Activated CD4-positive, CD25-positive, alpha-beta regulatory T cell treated with anti-CD3 and anti-CD28 coated beads, Interleukin-2, amount 50 U/mL, for 72 hours (primary cell): ENCODE data around the gene KCNQ1.

Experiments
- DNase-seq: peaks from one replicate; pipeline ENCODE4 v3.0.0; 2021

KCNQ1 gene

DNA sequence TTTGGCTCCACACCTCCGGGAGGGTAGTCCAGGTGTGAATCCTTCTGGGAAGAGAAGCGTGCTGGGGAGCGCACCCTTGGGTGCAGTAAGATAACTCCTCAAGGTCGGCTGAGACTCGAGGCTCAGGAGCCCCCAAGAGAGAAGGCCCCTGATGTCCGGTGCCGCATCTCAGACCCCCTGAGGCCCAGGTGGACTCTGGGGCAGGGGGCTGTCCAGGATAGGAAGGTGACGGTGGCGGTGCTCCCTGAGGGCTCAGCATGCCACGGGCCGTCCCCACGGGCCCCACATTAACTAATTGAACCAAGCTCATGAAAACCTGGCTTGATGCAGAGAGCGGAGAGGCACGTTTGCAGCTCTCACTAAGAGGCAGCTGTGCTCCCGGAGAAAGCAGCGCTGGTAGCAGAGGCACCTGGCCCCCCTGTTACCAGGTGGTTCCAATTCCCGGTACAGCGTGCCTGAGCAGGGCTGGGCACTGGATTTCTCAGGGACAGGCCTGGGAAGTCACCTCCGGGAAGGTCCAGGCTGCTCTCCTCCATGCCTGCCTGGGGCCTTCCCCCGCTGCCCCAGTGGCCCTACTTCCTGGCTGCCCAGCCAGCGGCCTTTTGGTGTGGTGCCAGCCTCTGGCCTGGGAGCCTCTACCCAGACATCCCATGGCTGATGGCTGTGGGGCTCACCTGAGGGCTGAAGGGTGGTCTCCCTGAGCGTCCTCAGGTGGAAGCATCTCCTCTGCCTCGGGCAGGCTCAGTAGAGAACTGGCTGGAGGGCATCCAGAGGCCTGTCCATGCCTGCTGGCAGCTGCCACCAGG is 1.1 kb downstream of the KCNQ1 start:
- DNase-seq: no peak

DNA sequence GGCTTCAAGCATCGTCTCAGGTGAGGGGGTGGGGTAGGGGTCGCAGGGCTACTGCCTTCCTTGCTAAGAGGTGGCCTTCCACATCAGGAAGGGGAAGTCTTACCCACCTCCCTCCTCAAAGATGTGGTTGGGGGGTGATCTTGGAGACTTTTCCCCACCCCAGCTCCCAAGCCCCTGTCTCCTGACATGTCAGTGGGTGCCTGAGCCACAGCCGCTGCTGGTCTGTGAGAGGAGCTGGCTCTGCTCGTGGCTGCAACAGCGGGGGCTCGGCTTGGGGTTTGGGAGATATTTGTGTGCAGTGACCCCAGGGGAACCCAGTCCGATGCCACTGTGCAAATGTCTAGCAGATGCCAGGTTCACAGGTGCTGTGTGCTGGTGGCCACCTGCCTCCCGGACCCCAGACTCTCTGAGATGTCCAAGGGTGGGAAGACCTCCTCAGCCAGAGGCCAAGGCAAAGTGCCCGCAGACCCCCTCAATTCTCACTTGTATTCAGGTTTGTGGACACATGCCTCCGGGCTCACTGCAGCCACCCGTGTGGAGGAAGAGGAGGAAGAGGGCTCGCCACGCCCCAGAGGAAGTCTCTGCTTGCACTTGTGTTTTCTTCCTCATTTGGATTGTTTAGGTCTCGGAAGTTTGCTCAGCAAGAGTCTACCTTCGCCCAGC is 1.9 kb downstream of the KCNQ1 start:
- DNase-seq: no peak

DNA sequence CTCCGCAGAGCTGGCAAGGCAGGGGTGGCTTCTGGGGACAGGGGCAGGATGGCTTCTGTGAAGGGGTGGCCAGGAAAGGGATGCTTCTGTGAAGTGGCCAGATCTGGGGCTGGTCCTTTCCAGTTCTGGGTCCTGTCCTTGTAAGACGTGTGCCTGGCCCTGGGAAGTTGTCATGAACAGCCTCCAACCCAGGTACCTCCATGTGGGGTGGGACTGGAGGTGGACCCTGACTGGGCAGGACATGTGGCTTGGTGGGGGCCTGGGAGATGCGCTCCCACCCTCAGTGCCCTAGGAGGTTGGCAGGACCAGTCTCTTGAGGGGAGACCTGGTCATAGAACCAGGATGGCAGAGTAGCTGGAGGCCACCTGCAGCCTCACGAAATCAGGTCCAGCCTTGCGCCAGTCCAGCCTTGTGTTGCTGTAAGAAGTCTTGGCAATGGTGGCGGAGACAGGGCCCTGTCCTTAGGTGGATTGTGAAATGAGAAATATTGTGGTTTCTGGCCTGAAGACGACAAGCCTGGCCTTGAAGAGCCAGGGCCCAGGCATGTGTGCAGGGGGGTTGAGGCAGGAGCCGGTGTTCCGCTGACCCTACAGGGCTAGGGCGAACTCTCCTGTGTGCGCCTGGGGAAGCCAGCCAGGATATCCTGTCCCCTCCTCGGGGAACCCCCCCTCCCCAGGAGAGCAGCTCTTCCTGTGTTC is 2.6 kb downstream of the KCNQ1 start:
- no peak for DNase-seq

DNA sequence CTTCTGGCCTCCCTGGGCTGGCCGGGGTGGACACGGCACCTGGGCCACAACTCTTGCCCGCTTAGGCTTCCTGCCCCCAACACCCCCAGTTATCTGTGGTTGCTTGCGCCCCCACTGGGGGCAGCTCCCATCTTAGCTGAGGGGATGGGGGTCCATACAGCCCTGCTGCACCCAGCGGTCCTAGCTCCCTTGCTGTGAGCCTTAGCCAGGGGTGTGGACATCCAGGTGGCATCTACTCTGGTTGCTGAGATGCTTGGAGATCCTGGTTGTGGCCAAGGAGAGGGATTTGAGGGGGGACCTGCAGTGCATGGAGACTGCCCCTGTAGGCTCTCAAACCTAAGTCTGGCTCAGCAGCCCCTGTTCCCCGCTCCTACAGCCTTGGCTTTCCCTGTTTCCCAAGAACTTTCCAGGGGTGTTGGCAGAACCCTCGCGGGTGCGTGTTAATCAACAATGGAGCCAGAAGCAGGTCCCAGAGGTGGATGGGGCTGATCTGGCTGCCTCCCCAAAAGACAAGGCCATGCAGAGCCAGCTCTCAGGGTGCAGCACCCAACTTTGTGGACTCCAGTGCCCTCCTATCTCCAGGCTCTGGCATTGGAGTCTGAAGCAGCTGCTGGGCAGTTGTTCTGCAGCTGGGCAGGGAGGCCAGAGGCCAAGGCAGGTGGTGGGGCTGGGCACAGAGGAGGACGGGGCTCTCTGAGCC is 3.3 kb downstream of the KCNQ1 start:
- DNase-seq: no peak

DNA sequence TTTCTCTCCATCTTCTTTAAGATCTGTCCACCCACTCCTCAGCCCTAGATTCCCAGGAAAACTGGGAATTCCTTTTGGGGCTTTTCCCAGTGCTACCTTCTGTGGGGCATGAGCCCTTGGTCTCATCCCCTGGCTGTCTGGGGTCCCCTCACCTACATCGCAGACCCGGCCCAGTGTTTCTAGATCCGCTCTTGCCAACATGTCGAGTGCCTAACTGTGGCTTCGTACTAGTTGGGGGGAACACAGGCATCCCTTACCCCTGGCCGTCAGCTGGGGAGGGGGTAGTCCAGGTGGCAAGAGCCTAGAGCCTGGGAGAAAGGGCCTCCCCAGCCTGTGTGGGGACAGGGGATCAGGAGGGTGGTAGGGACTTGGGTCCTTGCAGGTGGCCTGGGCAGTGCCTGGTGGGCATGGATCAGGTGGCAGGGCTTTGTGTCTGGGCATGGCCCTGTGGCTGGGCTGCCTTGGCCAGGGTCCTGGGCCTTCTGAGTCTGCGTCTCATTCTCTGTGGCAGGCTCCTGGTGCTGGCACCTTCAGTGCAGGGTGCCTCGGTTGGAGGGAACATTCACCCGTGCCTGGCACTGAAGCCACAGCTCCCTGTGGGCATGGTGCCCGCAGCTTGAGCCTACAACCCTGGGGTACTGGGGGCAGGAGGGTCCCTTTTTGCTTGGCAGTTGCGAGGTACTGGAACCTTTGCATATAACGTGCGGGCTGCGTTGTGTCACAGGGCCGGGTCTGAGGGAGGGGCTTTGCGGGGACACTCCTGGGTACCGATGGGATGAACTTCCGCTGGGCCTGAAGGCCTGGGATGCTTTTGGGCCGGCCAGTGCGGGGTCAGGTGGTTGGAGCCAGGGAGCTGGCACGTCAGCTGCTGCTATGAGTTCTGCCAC is 4.1 kb downstream of the KCNQ1 start:
- DNase-seq: no peak

DNA sequence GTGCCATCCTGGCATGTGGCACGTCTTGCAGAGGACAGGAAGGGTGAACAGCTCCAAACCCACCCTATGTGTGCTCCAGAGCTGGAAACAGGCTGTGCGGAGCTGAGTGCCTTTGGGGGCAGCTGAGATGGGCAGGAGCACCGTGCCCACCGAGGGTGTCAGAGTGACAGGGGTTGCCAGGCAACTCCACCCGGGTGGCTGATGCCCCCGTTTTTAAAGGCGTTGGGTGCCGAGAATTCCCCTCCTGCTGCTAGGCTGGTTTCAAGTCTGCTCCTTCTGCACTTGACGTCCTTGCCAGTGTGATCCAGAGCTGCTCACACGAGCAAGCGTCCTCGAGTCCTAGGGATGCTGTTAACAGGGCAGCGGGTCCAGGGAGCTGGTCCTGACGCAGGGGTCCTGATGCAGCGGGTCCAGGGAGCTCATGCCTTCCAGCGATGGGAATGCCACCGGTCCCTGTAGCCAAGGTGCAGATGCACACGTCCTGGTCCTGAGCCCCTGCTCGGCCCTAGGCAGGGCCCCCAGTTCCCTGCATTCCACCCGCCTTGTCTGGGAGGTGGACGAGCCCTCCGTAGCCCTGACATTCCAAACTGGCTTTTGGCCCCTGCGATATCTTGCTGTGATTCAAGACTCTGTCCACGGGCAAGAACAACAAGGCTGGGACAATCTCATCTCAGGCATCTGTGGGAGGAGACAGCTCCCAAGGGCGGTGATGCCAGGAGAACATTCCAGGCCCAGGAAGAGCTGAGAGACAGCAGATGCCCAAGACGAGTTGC is 4.9 kb downstream of the KCNQ1 start:
- no peak for DNase-seq

DNA sequence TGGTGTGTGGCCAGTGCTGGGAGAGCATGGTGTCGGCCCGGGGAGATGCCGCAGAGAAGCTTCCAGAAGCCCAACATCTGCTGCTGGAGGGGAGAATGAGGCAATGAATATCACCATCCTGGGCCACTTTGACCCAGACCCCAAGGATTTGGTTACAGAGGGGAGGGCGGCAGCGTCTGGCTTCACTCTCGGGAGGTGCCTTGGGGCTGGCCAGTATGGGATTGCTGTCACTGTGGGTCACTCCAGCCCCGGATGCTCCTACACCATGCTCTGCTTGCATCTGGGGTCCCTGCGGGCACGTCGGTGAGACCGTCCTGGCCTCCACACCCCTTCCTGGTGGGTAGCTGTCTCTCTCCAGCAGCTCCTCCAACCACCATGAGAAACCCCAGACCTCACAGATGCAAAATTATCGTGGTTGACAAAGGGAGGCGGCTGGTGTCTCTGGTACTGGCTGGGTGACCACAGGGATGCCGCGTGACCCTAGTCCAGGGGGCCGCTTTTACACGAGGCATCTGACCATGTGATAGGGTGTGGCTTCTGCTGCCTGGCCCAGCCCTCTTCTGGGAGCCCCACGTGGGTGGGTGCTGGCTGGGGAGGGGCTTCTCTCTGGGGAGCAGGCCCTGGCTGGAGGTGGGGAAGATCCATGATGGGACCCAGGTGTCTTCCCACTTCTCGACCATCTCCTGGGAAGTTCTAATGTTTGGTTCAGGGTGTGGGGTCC is 5.7 kb downstream of the KCNQ1 start:
- DNase-seq: no peak

DNA sequence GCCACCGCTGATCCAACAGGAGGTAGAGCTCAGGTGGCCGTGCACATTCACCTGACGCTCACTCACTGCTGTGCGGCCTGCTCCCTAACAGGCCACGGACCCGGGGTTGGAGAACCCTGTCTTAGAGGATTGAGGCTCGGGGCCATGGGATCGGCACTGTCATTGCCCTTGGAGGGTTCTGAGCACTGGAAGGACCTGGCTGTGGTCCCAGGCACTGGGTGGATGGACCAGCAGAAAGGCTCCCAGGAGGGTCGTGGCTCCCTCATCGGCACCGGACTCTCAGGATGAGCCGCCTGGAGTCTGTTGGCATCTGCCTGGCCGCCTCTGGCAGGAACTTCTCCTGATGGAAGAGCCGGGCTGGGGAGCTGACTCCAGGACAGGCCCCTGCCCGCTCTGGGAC is 6.5 kb downstream of the KCNQ1 start:
- DNase-seq: no peak

DNA sequence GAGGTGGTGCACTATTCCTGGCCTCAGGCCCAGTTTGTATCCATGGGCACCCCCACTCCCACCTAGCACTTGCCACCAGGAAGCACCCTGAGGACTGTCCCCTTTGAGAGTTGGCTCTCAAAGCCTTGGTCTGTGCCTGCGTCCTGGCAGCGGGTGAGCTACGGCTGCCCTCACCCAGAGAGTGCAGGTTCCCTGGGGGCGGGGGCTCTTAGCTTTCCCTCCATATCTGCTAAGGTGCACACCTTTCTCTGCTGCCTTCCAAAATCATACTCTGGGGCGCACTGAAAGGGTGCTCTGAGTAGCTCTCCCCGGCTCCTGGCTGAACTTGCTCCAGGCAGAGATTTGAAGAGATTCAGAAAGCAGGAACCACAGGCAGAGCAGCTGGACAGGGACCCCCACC is 7.1 kb downstream of the KCNQ1 start:
- DNase-seq: no peak

DNA sequence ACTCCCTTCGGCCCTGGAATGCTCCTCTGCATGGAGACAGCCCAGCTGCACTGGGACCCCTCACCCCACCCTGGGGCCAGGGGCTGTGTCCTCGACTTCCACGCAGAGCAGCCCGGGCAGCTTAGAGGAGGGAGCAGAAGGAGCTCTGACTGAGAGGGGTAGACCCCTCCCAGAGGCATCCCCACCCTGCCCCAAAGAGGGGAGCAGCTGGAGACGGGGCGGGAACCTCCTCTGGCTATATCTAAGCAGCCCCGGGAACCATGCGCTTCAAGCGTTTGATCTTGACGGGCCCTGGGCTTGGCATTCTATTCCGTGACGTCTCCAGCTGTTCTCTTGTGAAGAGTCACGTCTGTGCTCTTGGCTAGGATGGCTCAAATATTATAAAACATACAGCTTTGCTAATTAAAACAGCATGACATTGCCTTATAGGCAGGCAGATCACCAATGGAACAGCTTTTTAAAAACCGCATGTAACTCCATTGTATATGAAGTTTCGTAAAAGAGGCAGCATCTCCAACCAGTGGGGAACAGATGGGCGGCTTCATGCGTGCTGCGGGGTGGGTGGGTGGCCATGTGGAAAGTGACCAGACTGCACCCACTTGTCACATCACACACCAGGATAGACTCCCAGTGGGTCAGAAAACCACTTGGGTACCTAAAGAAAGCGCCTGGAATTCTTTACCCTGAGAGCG is 7.7 kb downstream of the KCNQ1 start:
- no peak for DNase-seq

DNA sequence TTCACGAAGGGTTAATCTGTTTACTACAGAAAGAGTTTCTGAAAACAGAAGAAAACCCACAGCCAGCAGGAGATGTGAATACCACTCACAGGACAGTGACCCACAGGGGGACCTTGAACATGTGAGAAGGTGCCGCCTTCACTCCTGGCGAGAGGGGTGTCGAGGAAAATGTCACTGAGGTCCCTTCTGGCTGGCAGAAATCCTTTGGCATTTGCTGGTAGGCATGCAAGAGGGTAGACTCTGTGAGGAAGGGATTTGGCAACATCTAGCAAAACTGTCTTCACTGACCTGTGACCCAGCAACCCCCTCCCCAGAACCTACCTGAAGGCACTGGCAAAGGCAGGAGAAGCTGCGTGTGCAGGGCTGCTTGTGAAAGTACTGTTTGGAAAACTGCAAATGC is 8.6 kb downstream of the KCNQ1 start:
- DNase-seq: no peak

DNA sequence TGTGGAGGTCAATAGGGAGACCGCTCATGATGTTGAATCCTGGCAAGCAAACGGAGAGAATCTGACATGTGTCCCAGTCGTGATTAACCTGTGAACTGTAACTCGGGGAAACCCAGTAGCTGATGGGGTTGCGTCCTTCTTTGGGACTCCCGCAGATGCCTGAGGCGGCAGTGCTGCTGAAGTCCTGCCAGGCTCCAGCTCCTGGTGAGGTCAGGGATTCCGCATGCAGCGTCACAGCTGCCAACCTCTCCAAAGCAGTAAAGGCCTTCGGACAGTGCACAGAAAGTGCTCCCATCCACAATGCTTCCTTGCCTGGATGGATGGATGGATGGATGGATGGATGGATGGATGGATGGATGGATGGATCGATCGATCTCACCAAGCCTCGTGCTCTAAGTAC is 13.5 kb downstream of the KCNQ1 start:
- DNase-seq: no peak

DNA sequence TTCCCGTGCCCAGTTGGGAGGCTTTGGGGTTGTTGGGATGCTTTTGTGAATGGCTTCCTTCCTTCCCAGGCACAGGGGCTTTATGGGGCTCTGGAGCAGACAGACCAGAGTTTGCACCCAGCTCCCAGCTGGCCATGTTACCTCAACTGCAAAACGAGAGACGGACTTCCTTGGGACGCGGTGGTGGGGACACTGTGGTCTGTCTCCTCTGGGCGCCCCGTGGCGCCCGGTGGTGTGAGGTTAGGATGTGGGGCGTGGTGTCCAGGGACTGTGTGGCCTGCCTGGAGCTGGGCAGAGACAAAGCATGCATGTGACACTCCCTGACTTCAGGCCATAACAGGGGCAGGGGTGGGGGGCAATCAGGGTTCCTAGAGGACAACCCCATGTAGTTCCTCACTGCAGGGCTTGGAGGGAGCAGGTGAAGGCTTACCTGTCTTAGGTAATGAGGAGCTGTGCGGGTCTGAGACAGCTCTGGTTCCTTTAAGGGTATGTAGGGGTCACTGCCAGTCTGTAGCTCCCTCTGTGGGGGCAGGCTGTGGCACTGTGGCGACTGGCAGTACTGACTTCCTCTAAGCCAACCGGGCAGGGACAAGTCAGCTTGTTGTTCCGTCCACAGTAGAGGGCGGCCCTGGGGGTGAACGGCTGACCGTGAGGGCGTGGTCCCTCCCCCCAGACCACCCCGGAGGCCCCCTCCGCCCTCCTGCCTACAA is 14.4 kb downstream of the KCNQ1 start:
- peak; percentile 25 for DNase-seq

DNA sequence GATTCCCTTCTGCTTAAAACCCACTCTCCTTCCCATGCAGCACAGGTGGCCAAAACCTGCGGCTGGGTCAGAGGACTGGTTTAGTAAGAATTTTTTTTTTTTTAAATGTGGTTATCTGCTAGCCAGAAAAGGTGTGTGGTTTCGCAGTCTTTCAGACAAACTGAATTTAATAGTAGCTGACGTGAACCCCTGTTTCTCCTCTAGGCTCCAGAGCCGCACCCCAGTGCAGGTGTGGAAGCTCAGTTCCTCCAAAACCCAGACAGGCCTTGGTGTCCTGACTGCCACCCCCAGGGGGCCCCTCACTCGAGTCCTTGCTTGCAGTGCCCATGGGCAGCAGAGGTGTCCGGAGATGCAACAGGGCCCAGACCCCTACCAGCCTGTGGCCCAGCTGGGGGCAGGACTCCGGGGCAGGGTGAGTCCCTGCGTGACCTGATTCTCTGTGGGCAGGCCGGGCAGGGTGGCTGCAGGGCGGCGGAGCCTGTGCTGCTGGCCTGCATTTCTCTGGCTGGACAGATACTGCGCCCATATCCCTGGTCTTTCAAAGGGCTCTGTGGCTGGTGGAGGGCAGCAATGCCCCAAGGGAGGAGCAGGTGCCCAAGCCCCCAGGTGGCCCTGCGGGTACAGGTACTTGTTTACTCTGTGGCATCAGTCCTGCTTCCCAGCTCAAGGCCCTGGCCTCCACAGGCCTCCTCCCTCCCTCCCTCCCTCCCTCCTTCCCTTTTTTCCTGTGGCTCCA is 15.2 kb downstream of the KCNQ1 start:
- peak; percentile 25 for DNase-seq

DNA sequence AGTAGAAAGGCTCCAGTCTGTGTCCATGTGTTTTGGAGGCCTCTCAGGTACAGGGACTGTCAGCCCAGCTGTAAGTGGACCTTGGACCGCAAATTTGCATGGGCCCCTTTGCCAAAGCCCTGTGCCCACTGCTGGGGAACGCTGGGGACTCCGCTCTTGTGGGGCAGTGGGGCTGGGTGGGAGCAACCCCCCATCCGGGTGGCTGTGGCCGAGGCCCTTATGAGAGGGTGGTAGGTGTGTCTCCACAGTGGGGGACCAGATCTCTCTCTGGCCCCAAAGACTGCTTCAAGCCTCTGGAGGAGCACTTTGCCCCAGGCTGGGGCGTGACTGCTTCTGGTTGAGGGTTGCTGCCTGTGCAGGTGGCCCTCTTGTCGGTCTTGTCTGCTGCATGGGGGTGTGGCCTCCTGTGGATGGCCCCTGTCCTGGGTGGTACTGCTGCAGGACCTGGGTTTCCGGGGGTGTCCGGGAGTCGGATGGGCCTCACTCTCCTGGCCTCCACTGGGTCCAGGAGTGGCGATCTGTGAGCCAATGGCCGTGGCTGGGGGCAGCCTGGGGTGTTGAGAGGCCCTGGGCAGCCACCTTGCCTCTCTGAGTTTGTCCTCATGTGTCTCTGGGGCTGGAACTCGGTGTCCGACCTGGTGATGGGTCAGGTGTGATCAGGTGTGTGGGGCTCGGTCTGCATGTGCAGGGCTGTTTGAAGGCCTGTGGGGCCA is 15.9 kb downstream of the KCNQ1 start:
- peak; percentile 20 for DNase-seq

DNA sequence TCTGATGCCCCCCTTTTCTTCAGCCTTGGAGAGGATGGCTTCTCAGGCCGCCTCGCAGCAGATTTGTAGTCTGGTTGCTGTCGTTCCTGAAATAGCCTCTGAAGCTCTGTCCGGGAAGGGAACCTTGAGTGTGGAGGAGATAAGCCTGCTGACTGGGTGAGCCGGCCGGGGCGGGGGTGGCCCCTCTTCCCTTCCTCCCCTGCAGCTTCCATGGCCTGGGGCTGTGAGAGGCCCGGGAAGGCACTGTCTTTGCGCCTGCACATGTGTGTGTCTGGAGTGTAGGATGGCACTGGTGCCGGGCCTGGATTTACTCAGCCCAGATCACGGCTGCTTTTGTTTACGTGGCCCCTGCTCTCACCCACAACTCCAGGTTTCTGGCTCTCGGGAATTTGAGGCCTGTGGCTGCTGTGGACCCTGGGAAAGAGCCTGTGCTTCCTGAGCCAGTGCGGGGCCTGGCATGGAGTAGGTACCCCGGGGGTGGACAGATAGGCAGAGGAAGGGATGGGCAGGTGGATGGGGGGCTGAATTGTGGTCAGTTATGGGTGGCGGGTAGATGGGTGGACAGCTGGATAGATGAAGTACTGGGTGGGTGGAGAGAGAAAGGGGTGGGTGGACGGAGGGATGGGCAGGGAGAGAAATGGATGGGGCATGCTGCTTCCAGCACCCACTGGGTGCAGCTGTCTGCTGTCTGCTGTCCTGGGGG is 16.6 kb downstream of the KCNQ1 start:
- DNase-seq: peak; percentile 8

DNA sequence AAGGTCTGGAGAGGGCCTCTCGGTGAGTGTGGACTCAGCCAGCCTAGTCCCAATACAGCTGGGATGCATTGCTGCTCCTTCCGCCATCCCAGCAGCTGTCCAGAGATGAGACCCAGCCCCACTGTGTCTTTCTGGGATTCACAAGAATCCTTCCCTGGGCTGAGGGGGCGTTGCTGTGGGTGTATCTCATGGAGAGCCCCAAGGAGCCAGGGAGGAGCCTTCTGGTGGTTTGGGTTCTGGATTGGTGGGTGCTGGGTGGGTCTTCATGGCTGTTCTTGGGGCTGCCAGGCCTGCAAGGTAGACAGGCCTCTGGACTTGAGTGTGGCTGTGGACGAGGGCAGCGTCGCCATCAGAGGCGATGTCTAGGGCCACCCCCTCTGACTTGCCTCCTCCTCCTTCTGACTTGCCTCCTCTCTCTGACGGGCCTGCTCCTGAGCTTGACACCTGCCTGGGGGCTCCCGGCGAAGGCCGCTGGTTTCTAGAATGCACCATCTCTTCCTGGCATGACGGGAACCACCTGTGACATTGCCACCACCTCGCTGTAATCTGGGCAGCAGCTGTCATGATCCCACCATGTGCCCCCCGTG is 17.2 kb downstream of the KCNQ1 start:
- peak; percentile 23 for DNase-seq
